IPS-15b (cell line): Measurements from ENCODE around the gene CUX1.
"Not testable (repeated sequence)": the region's sequence is repeated elsewhere in the genome, so short reads cannot be mapped to it uniquely, and the experiment has no call there.

Source experiments
- H3K27me3 ChIP-seq: one replicate; pipeline ENCODE4 v1.6.1; 2013; ENCODE audit warnings: low read length; ENCODE audit not compliant: control insufficient read depth, insufficient read depth
- H3K36me3 ChIP-seq: one replicate; pipeline ENCODE4 v1.6.1; 2013; ENCODE audit warnings: low read length; ENCODE audit not compliant: control insufficient read depth, insufficient read depth
- H3K4me1 ChIP-seq: one replicate; pipeline ENCODE4 v1.6.1; 2013; ENCODE audit warnings: mild to moderate bottlenecking, low read length; ENCODE audit not compliant: control insufficient read depth, insufficient read depth
- H3K4me3 ChIP-seq: one replicate; pipeline ENCODE4 v1.5.1; 2013; ENCODE audit warnings: low read depth, low read length
- H3K9ac ChIP-seq: one replicate; pipeline ENCODE4 v1.6.1; 2013; ENCODE audit warnings: low read depth, mild to moderate bottlenecking, low read length
- H3K9me3 ChIP-seq: one replicate; pipeline ENCODE4 v1.6.1; 2013; ENCODE audit warnings: mild to moderate bottlenecking, low read length; ENCODE audit not compliant: control insufficient read depth, insufficient read depth

CUX1 gene

GRCh38 chr7:101884671-101885596 is 67.5 kb downstream of the CUX1 start:
- Histone ChIP-seq H3K4me3 (no peak overlapping the region), H3K4me1 (peaks cover 11% of the 10 kb centered on the region), H3K9me3 (no peaks in the 10 kb centered on the region), H3K9ac (no peak overlapping the region), H3K36me3 (no peaks in the 10 kb centered on the region), H3K27me3 (no peaks in the 10 kb centered on the region)

GRCh38 chr7:101885597-101885955 is 68.2 kb downstream of the CUX1 start:
- Histone ChIP-seq H3K4me3 (no peak overlapping the region), H3K27me3 (no peaks in the 10 kb centered on the region), H3K9ac (no peak overlapping the region), H3K4me1 (peaks cover 13% of the 10 kb centered on the region), H3K9me3 (no peaks in the 10 kb centered on the region), H3K36me3 (no peaks in the 10 kb centered on the region)

GRCh38 chr7:101887352-101887751 is 69.9 kb downstream of the CUX1 start:
- not testable (repeated sequence) for H3K9ac ChIP-seq, H3K27me3 ChIP-seq, H3K36me3 ChIP-seq, H3K9me3 ChIP-seq, H3K4me3 ChIP-seq
- peaks cover 14% of the 10 kb centered on the region for H3K4me1 ChIP-seq

GRCh38 chr7:101888564-101888963 is 71.1 kb downstream of the CUX1 start:
- H3K9me3 ChIP-seq, H3K9ac ChIP-seq, H3K4me3 ChIP-seq, H3K4me1 ChIP-seq, H3K36me3 ChIP-seq, H3K27me3 ChIP-seq: not testable (repeated sequence)

- Histone ChIP-seq H3K27me3 (no peaks in the 10 kb centered on the region), H3K9ac (no peak overlapping the region), H3K36me3 (no peaks in the 10 kb centered on the region), H3K9me3 (no peaks in the 10 kb centered on the region), H3K4me1 (peaks cover 3% of the 10 kb centered on the region), H3K4me3 (no peak overlapping the region)
These were observed 73.5 kb downstream of the CUX1 start for GRCh38 chr7:101890749-101891523.

- H3K4me3 ChIP-seq: no peak overlapping the region
- H3K4me1 ChIP-seq: peaks cover 3% of the 10 kb centered on the region
- no peaks in the 10 kb centered on the region for H3K36me3 ChIP-seq
- no peak overlapping the region for H3K9ac ChIP-seq
- no peaks in the 10 kb centered on the region for H3K9me3 ChIP-seq
- no peaks in the 10 kb centered on the region for H3K27me3 ChIP-seq
These were observed 74.7 kb downstream of the CUX1 start for GRCh38 chr7:101891936-101892640.

- H3K36me3 ChIP-seq: no peaks in the 10 kb centered on the region
- peaks cover 3% of the 10 kb centered on the region for H3K4me1 ChIP-seq
- H3K4me3 ChIP-seq: no peak overlapping the region
- H3K27me3 ChIP-seq: no peaks in the 10 kb centered on the region
- no peaks in the 10 kb centered on the region for H3K9me3 ChIP-seq
- no peak overlapping the region for H3K9ac ChIP-seq
These were observed 76.1 kb downstream of the CUX1 start for GRCh38 chr7:101893341-101894082.

GRCh38 chr7:101896316-101896715 is 78.9 kb downstream of the CUX1 start:
- Histone ChIP-seq H3K36me3 (no peaks in the 10 kb centered on the region), H3K27me3 (no peaks in the 10 kb centered on the region), H3K9me3 (no peaks in the 10 kb centered on the region), H3K9ac (no peak overlapping the region), H3K4me3 (no peak overlapping the region), H3K4me1 (no peaks in the 10 kb centered on the region)

- no peak overlapping the region for H3K4me3 ChIP-seq
- H3K9me3 ChIP-seq: no peaks in the 10 kb centered on the region
- H3K9ac ChIP-seq: no peak overlapping the region
- H3K4me1 ChIP-seq: no peaks in the 10 kb centered on the region
- no peaks in the 10 kb centered on the region for H3K27me3 ChIP-seq
- H3K36me3 ChIP-seq: no peaks in the 10 kb centered on the region
These were observed 79.5 kb downstream of the CUX1 start for GRCh38 chr7:101896941-101897340.

GRCh38 chr7:101898106-101898505 is 80.7 kb downstream of the CUX1 start:
- Histone ChIP-seq H3K4me1 (no peaks in the 10 kb centered on the region), H3K9ac (no peak overlapping the region), H3K4me3 (no peak overlapping the region), H3K27me3 (no peaks in the 10 kb centered on the region), H3K36me3 (no peaks in the 10 kb centered on the region), H3K9me3 (no peaks in the 10 kb centered on the region)

GRCh38 chr7:101899616-101900015 is 82.2 kb downstream of the CUX1 start:
- H3K9ac ChIP-seq: no peak overlapping the region
- peaks cover 2% of the 10 kb centered on the region for H3K4me1 ChIP-seq
- H3K36me3 ChIP-seq: no peaks in the 10 kb centered on the region
- H3K4me3 ChIP-seq: no peak overlapping the region
- H3K9me3 ChIP-seq: no peaks in the 10 kb centered on the region
- H3K27me3 ChIP-seq: no peaks in the 10 kb centered on the region
